Activated naive CD8-positive, alpha-beta T cell treated with anti-CD3 and anti-CD28 coated beads, Interleukin-2, amount 50 U/mL, for 24 hours (primary cell): ENCODE results near the gene RIMKLB.
"Not testable (repeated sequence)": the region's sequence is repeated elsewhere in the genome, so short reads cannot be mapped to it uniquely, and the experiment has no call there.

ENCODE experiments used
- ATAC-seq: fragments of 150-1000 bp; cut with Tn5 transposase; one replicate; pipeline ENCODE4 v1.10.0; 2021
- DNase-seq: peaks from one replicate; pipeline ENCODE4 v3.0.0; 2021
- H3K27ac Mint-ChIP-seq: one replicate; pipeline ENCODE4 v1.8.0; 2021; ENCODE audit warnings: mild to moderate bottlenecking, mixed read lengths
- H3K27me3 Mint-ChIP-seq: one replicate; pipeline ENCODE4 v1.8.0; 2021; ENCODE audit warnings: mixed read lengths
- H3K36me3 Mint-ChIP-seq: one replicate; pipeline ENCODE4 v1.8.0; 2021; ENCODE audit warnings: low read depth, mixed read lengths
- H3K4me1 Mint-ChIP-seq: one replicate; pipeline ENCODE4 v1.8.0; 2021; ENCODE audit warnings: mixed read lengths
- H3K4me3 Mint-ChIP-seq: one replicate; pipeline ENCODE4 v1.8.0; 2021; ENCODE audit warnings: mild to moderate bottlenecking, moderate library complexity, mixed read lengths
- H3K9me3 Mint-ChIP-seq: one replicate; pipeline ENCODE4 v1.8.0; 2021; ENCODE audit warnings: mixed read lengths

Gene RIMKLB

DNA sequence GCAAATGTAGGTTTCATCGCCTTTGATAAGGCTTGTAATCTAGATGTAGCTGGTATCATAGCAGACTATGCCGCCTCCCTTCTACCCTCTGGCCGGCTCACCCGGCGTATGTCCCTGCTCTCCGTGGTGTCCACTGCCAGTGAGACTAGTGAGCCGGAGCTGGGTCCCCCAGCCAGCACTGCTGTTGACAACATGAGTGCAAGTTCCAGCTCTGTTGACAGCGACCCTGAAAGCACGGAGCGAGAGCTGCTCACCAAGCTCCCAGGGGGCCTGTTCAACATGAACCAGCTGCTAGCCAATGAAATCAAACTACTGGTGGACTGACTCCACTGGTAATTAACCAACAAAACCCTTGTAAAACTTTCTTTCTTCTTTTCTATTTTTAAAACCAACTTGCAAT is 75.7 kb downstream of the RIMKLB start:
- ATAC-seq, result no peak
- Mint-ChIP-seq H3K4me3 (no peak overlapping the region), H3K36me3 (no peaks in the 10 kb centered on the region), H3K4me1 (no peaks in the 10 kb centered on the region), H3K27me3 (no peaks in the 10 kb centered on the region), H3K9me3 (no peaks in the 10 kb centered on the region), H3K27ac (no peak overlapping the region)
- DNase-seq, result no peak

DNA sequence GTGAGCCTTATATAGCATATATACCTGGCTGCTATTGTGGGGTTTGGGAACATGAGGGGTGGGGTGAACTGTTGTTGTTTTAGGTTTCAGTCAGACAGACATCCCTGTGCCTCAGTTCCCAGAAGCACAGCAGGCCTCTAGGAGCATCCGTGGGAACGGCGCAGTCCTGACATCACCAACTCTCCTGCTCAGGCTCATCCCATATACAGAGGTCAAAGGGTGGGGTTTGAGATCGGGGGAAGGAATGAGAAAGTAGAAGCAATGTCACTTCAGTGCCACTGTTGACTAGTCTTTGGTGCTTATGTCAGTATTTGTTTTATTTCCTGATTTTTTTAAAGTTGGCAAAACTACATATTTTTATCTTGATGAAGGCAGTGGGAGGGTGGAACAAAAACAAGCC is 81.5 kb downstream of the RIMKLB start:
- no peak overlapping the region for H3K4me3 Mint-ChIP-seq
- no peaks in the 10 kb centered on the region for H3K36me3 Mint-ChIP-seq
- H3K27ac Mint-ChIP-seq, result no peak overlapping the region

DNA sequence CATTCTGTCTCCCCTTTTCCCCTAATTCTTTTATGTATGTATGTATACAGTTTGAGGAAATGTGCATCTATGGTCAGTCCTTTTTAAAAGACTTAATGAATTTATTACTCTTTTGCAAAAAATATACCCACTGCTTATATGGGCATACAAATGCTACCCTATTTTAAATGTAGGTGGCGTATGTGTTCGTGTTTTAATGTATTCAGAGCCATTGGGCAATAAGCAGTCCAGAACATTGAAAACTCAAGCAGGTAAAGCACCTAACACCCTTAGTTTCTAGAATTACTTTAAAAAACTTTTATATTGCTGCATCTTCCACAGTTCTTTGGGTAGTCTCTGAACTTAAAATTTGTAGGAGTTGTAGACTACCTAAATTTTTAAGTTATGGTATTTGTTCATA is 82.1 kb downstream of the RIMKLB start:
- H3K27ac Mint-ChIP-seq, result no peak overlapping the region
- H3K27me3 Mint-ChIP-seq, result no peaks in the 10 kb centered on the region
- H3K4me1 Mint-ChIP-seq, result no peaks in the 10 kb centered on the region
- no peaks in the 10 kb centered on the region for H3K36me3 Mint-ChIP-seq
- ATAC-seq, result no peak
- H3K9me3 Mint-ChIP-seq, result no peaks in the 10 kb centered on the region
- H3K4me3 Mint-ChIP-seq, result no peak overlapping the region
- no peak for DNase-seq

More for the DNA sequence above, 81.5 kb downstream of the RIMKLB start:
- no peak for DNase-seq
- no peak for ATAC-seq
- no peaks in the 10 kb centered on the region for H3K27me3 Mint-ChIP-seq
- no peaks in the 10 kb centered on the region for H3K4me1 Mint-ChIP-seq
- H3K9me3 Mint-ChIP-seq, result no peaks in the 10 kb centered on the region

DNA sequence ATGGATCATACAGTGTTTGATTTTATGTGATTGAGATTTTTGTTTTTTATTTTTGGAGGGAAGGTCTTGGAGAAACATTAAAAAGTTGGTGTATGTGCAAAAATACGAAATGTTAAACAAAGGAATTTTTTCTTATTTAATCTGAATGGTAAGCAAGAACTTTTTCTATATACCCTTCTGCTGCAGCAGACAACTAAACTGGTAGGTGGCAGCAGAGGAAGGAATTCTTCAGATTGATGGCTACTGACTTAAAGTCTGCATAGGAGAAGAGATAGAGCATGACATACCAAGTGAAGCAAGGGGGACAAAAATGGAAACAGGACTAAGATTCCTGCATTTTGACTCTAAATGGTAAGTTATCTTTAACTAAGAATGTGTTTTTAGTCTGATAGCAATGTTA is 82.6 kb downstream of the RIMKLB start:
- ATAC-seq (no peak), DNase-seq (no peak)
- H3K27me3 Mint-ChIP-seq, result no peaks in the 10 kb centered on the region
- no peaks in the 10 kb centered on the region for H3K9me3 Mint-ChIP-seq
- H3K4me3 Mint-ChIP-seq, result no peak overlapping the region
- no peak overlapping the region for H3K27ac Mint-ChIP-seq
- H3K36me3 Mint-ChIP-seq, result no peaks in the 10 kb centered on the region
- H3K4me1 Mint-ChIP-seq, result no peaks in the 10 kb centered on the region

DNA sequence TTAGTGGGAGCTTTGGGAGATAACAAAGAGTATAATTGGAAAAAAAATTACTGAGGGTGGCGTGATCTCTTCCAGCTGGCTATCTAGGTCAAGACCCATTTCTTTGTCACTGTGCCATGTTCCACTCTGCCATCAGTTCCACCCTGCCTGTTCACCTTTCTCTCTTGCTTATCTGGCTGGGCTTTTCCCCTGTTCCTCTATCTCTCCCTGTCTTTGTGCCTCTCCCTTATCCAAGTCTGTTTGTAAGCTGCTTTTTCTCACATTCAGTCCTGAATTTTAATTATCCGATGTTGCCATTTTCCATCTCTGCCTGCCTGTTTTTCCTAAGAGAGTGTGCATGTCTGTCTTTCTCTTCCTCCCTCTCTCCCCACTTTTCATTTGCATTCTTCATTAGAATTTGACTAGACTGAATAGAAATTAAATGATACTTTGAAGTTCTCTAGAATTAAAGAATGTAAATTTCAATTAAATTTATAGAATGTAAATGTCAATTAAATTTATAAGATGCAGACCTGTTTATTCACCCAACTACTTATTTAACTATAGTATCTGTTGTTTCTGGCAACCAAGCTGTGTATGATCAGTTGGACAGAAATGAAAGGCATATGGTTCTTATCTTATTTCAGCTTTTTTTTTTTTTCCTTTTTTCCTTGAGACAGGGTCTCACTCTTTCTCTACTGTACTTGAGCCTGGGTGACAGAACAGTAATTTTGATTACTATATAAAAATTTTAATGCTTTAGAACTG is 83.8 kb downstream of the RIMKLB start:
- Mint-ChIP-seq H3K9me3 (no peaks in the 10 kb centered on the region), H3K27ac (no peak overlapping the region), H3K27me3 (no peaks in the 10 kb centered on the region), H3K4me3 (no peak overlapping the region), H3K36me3 (no peaks in the 10 kb centered on the region), H3K4me1 (no peaks in the 10 kb centered on the region)
- DNase-seq (no peak), ATAC-seq (no peak)

DNA sequence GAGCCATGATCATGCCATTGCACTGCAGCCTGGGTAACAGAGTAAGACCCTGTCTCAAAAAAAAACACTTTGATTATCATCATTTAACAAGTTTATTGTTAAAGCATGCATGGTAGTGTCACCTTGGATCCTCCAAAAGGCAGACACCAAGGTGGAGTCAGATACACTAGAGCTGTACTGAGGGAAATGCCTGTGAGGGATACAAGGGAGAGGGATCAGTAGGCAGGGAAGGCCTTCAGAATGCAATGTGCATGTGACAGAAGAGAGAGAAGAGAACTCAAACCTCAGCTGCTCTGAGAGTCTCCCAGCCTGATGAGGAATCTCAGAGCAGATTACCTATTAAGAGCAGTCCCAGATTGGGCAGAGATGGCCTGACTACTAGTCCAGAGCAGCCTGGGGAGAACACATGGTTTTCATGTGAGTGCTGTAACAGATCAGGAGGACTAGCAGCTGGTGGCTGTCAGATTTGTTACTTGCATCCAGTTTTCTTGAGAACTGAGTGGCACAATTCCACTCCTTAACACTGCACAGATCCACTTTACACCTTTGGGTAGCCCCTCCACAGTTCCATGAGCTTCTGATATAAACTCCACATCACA is 86.6 kb downstream of the RIMKLB start:
- no peaks in the 10 kb centered on the region for H3K4me1 Mint-ChIP-seq
- no peak for ATAC-seq
- no peak overlapping the region for H3K27ac Mint-ChIP-seq
- no peak for DNase-seq
- no peaks in the 10 kb centered on the region for H3K36me3 Mint-ChIP-seq
- no peak overlapping the region for H3K4me3 Mint-ChIP-seq
- H3K27me3 Mint-ChIP-seq, result no peaks in the 10 kb centered on the region
- H3K9me3 Mint-ChIP-seq, result no peaks in the 10 kb centered on the region

DNA sequence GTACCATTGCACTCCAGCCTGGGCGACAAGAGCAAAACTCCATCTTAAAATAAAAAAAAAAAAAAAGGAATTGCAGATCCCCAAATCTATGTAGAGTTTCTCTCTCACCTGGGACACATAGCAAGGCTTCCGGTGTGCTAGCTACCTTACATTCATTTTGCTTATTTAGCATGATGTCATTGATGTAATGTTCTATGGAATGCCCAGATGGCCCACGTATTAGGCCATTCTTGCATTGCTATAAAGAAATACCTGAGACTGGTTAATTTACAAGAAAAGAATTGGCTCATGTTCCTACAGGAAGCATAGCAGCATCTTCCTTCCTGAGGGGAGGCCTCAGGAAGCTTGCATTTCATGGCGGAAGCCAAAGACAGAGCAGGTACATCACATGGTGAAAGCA is 87.7 kb downstream of the RIMKLB start:
- Mint-ChIP-seq H3K36me3 (no peaks in the 10 kb centered on the region), H3K27ac (no peak overlapping the region), H3K4me1 (no peaks in the 10 kb centered on the region), H3K4me3 (no peak overlapping the region), H3K9me3 (no peaks in the 10 kb centered on the region), H3K27me3 (no peaks in the 10 kb centered on the region)
- DNase-seq (no peak), ATAC-seq (no peak)

DNA sequence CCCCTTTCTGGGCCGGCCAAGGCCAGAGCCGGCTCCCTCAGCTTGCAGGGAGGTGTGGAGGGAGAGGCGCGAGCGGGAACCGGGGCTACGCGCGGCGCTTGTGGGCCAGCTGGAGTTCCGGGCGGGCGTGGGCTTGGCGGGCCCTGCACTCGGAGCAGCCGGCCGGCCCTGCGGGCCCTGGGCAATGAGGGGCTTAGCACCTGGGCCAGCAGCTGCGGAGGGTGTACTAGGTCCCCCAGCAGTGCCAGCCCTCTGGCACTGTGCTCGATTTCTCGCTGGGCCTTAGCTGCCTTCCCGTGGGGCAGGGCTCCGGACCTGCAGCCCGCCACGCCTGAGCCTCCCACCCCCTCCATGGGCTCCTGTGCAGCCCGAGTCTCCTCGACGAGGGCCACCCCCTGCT is 89.4 kb downstream of the RIMKLB start:
- H3K27ac Mint-ChIP-seq, DNase-seq, H3K27me3 Mint-ChIP-seq, H3K36me3 Mint-ChIP-seq, H3K4me1 Mint-ChIP-seq, ATAC-seq, H3K9me3 Mint-ChIP-seq, H3K4me3 Mint-ChIP-seq: not testable (repeated sequence)

DNA sequence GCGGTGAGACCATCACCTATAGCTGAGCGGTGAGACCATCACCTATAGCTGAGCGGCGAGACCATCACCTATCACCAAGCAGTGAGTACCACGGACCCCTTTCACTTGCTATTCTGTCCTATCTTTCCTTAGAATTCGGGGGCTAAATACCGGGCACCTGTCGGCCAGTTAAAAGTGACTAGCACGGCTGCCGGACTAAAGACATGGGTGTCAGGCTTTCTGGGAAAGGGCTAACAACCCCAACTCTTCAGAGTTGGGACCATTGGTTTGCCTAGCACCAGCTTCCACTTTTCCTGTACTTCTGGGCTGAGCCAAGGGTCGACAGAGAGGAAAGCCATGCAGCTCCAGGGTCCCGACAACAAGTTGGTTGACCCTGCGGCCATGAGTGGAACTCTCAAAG is 90.9 kb downstream of the RIMKLB start:
- H3K27ac Mint-ChIP-seq, H3K36me3 Mint-ChIP-seq, ATAC-seq: not testable (repeated sequence)

DNA sequence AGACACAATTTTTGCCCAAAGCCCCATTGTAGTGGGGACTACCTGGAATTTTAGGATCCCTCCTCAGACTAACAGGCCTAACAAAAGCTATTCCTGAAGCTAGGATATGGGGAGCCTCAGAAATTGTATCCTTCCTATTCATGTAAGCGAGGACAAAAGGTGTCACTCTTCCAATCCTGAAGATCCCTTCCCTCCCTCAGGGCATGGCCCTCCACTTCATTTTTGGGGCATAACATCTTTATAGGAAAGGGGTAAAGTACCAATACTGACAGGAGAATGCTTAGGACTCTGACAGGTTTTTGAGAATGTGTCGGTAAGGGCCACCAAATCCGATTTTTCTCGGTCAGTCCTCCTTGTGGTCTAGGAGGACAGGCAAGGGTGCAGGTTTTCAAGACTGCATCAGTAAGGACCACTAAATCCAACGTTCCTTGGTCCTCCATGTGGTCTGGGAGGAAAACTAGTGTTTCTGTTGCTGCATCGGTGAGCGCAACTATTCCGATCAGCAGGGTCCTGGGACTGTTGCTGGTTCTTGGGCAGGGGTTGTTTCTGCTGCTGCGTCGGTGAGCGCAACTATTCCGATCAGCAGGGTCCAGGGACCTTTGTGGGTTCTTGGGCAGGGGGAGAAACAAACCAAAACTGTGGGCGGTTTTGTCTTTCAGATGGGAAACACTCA is 91.7 kb downstream of the RIMKLB start:
- DNase-seq, H3K4me3 Mint-ChIP-seq: not testable (repeated sequence)

More for the DNA sequence above, 90.9 kb downstream of the RIMKLB start:
- not testable (repeated sequence) for H3K4me1 Mint-ChIP-seq, H3K27me3 Mint-ChIP-seq, DNase-seq, H3K9me3 Mint-ChIP-seq
- H3K4me3 Mint-ChIP-seq, result peak overlapping the region; percentile 62

DNA sequence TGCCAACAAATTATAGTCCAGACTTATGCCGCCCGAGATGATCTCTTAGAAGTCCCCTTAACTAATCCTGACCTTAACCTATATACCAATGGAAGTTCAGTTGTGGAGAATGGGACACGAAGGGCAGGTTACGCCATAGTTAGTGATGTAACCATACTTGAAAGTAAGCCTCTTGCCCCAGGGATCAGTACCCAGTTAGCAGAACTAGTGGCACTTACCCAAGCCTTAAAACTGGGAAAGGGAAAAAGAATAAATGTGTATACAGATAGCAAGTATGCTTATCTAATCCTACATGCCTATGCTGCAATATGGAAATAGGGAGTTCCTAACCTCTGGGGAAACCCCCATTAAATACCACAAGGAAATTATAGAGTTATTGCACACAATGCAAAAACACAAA is 95.4 kb downstream of the RIMKLB start:
- not testable (repeated sequence) for H3K4me1 Mint-ChIP-seq, H3K36me3 Mint-ChIP-seq, H3K27ac Mint-ChIP-seq, H3K9me3 Mint-ChIP-seq, DNase-seq, H3K4me3 Mint-ChIP-seq, H3K27me3 Mint-ChIP-seq, ATAC-seq

More for the DNA sequence above, 91.7 kb downstream of the RIMKLB start:
- not testable (repeated sequence) for H3K36me3 Mint-ChIP-seq, H3K9me3 Mint-ChIP-seq, ATAC-seq, H3K4me1 Mint-ChIP-seq, H3K27ac Mint-ChIP-seq, H3K27me3 Mint-ChIP-seq

DNA sequence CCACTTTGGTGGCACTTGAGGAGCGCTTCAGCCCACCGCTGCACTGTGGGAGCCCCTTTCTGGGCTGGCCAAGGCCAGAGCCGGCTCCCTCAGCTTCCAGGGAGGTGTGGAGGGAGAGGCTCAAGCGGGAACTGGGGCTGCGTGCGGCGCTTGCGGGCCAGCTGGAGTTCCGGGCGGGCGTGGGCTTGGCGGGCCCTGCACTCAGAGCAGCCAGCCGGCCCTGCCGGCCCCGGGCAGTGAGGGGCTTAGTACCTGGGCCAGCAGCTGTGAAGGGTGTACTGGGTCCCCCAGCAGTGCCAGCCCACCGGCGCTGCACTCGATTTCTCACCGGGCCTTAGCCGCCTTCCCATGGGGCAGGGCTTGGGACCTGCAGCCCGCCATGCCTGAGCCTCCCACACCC is 96.8 kb downstream of the RIMKLB start:
- not testable (repeated sequence) for H3K27ac Mint-ChIP-seq, H3K4me3 Mint-ChIP-seq, H3K4me1 Mint-ChIP-seq, H3K27me3 Mint-ChIP-seq, H3K9me3 Mint-ChIP-seq, ATAC-seq, DNase-seq, H3K36me3 Mint-ChIP-seq

DNA sequence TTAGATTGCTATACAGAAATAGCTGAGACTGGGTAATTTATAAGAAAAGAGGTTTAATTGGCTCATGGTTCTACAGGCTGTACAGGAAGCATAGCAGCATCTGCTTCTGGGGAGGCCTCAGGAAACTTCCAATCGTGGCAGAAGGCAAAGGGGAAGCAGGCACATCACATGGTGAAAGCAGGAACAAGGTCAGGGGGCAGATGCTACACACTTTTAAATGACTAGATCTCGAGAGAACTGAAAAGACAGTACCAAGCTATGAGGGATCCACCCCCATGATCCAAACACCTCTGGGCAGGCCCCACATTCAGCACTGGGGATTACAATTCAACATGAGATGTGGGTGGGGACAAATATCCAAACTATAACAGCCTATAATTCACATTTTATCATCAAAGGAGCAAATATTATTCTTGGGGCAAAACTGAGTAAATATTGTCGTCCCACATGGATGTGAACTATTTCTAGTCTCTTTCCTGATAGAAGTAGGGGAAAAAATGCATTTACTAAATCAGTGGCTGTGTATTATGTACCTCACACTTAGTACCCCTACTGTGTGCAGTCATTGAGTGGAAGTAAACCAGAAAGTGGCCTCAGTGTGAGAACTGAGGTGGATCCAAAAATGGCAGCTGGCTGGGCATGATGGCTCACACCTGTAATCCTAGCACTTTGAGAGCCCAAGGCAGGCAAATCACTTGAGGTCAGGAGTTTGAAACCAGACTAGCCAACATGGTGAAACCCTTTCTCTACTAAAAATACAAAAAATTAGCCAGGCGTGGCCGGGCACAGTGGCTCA is 99.2 kb downstream of the RIMKLB start:
- Mint-ChIP-seq H3K4me3 (no peak overlapping the region), H3K27ac (no peak overlapping the region), H3K4me1 (no peaks in the 10 kb centered on the region), H3K36me3 (no peaks in the 10 kb centered on the region), H3K27me3 (no peaks in the 10 kb centered on the region), H3K9me3 (no peaks in the 10 kb centered on the region)
- ATAC-seq, result no peak
- no peak for DNase-seq

DNA sequence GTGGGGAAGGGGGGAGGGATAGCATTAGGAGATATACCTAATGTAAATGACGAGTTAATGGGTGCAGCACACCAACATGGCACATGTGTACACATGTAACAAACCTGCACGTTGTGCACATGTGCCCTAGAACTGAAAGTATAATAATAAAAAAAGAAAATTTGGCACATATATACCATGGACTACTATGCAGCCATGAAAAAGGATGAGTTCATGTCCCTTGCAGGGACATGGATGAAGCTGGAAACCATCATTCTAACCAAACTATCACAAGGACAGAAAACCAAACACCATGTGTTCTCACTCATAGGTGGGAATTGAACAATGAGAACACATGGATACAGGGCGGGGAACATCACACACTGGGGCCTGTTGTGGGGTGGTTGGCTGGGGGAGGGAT is 103.4 kb downstream of the RIMKLB start:
- H3K27ac Mint-ChIP-seq, H3K4me1 Mint-ChIP-seq, ATAC-seq, H3K36me3 Mint-ChIP-seq, H3K27me3 Mint-ChIP-seq, H3K9me3 Mint-ChIP-seq, H3K4me3 Mint-ChIP-seq, DNase-seq: not testable (repeated sequence)

DNA sequence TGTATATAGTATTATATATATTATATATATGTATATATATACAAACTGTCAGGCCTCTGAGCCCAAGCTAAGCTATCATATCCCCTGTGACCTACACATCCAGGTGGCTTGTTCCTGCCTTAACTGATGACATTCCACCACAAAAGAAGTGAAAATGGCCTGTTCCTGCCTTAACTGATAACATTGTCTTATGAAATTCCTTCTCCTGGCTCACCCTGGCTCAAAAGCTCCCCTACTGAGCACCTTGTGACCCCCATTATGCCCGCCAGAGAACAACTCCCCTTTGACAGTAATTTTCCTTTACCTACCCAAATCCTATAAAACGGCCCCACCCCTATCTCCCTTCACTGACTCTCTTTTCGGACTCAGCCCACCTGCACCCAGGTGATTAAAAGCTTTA is 107.0 kb downstream of the RIMKLB start:
- H3K4me1 Mint-ChIP-seq, H3K36me3 Mint-ChIP-seq, H3K4me3 Mint-ChIP-seq, H3K9me3 Mint-ChIP-seq, H3K27me3 Mint-ChIP-seq, DNase-seq, H3K27ac Mint-ChIP-seq, ATAC-seq: not testable (repeated sequence)
